ENCODE measurements around the gene DSG1. TPM values are rescaled to one million over a fixed set of nuclear protein-coding genes. Genes with fewer than 3 reads are reported as not detected.

The DSG1 gene
- total RNA-seq, 3 donors from 2014 or later (not counting 1 experiment from before 2014, with no cell fraction given), result not detected

GRCh38 chr18:31354990-31355389 is 37.0 kb downstream of the DSG1 start:
- H3K9me3 Mint-ChIP-seq, result peaks cover 0 to 2% of the 10 kb centered on the region in 2 donors
- no peaks in the 10 kb centered on the region for H3K36me3 ChIP-seq (ENCODE audit: control insufficient read depth, insufficient read depth, low read length)
- H3K4me3 ChIP-seq (ENCODE audit: low read length), result no peak overlapping the region
- ATAC-seq, result no peak
- no peak overlapping the region for H3K4me3 Mint-ChIP-seq
- no peak overlapping the region for H3K27ac Mint-ChIP-seq
- no peak overlapping the region for H3K27ac ChIP-seq (ENCODE audit: low read length)
- no peaks in the 10 kb centered on the region for H3K27me3 ChIP-seq (ENCODE audit: control insufficient read depth, insufficient read depth, low read length)
- intact Hi-C loops (cut with micrococcal nuclease), result no loop called here
- DNase-seq, result no peak
- no peaks in the 10 kb centered on the region for H3K36me3 Mint-ChIP-seq
- no peaks in the 10 kb centered on the region for H3K4me1 ChIP-seq (ENCODE audit: control insufficient read depth, insufficient read depth, low read length)
- TF ChIP-seq, protein P1, sequence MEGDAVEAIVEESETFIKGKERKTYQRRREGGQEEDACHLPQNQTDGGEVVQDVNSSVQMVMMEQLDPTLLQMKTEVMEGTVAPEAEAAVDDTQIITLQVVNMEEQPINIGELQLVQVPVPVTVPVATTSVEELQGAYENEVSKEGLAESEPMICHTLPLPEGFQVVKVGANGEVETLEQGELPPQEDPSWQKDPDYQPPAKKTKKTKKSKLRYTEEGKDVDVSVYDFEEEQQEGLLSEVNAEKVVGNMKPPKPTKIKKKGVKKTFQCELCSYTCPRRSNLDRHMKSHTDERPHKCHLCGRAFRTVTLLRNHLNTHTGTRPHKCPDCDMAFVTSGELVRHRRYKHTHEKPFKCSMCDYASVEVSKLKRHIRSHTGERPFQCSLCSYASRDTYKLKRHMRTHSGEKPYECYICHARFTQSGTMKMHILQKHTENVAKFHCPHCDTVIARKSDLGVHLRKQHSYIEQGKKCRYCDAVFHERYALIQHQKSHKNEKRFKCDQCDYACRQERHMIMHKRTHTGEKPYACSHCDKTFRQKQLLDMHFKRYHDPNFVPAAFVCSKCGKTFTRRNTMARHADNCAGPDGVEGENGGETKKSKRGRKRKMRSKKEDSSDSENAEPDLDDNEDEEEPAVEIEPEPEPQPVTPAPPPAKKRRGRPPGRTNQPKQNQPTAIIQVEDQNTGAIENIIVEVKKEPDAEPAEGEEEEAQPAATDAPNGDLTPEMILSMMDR (IDR thresholded peaks at IDR 0.05), result no peak
- no peaks in the 10 kb centered on the region for H3K4me1 Mint-ChIP-seq
- 92% methylated on average over 8 of the region's 8 CpGs for WGBS (ENCODE audit: insufficient coverage)
- H3K9me3 ChIP-seq (ENCODE audit: control insufficient read depth, insufficient read depth, low read length), result peaks cover 6% of the 10 kb centered on the region
- H3K27me3 Mint-ChIP-seq (ENCODE audit: low read depth in 2 of 2), result no peaks in the 10 kb centered on the region

DNA sequence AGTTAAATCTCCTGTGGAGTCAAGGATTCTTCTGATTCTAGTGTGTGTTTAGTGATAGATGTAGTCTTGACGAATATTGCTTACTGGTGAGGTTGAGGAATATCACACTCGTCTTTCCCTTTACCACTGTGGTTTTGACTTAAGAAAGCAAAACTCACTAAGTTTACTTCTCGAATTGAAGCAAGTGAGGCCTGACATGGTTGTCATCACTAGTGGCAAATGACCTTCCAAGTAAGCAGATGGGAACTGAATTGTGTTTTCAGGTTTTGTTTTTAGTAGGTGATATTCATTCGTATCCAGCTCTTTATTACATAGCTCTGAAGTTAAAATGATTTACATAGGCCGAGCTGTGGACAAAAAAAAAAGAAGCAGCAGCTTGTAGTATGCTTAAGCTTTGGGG is 38.1 kb downstream of the DSG1 start:
- no peaks in the 10 kb centered on the region for H3K36me3 ChIP-seq (ENCODE audit: control insufficient read depth, insufficient read depth, low read length)
- no peak overlapping the region for H3K27ac Mint-ChIP-seq
- TF ChIP-seq, protein P1 (IDR thresholded peaks at IDR 0.05), result no peak
- no peak overlapping the region for H3K27ac ChIP-seq (ENCODE audit: low read length)
- no peak overlapping the region for H3K4me3 ChIP-seq (ENCODE audit: low read length)
- intact Hi-C loops (cut with micrococcal nuclease), result no loop called here
- 87% methylated on average over 4 of the region's 5 CpGs for WGBS (ENCODE audit: insufficient coverage)
- no peak overlapping the region for H3K4me3 Mint-ChIP-seq
- no peaks in the 10 kb centered on the region for H3K4me1 ChIP-seq (ENCODE audit: control insufficient read depth, insufficient read depth, low read length)
- no peaks in the 10 kb centered on the region for H3K27me3 Mint-ChIP-seq (ENCODE audit: low read depth in 2 of 2)
- H3K4me1 Mint-ChIP-seq, result no peaks in the 10 kb centered on the region
- H3K36me3 Mint-ChIP-seq, result no peaks in the 10 kb centered on the region
- DNase-seq (no peak), ATAC-seq (no peak)
- peaks cover 0 to 2% of the 10 kb centered on the region in 2 donors for H3K9me3 Mint-ChIP-seq
- H3K9me3 ChIP-seq (ENCODE audit: control insufficient read depth, insufficient read depth, low read length), result peaks cover 6% of the 10 kb centered on the region
- no peaks in the 10 kb centered on the region for H3K27me3 ChIP-seq (ENCODE audit: control insufficient read depth, insufficient read depth, low read length)

- Mint-ChIP-seq H3K27me3 (ENCODE audit: low read depth in 2 of 2) (no peaks in the 10 kb centered on the region), H3K9me3 (peaks cover 8 to 11% of the 10 kb centered on the region in 2 donors), H3K4me3 (no peak overlapping the region), H3K36me3 (no peaks in the 10 kb centered on the region), H3K27ac (no peak overlapping the region), H3K4me1 (no peaks in the 10 kb centered on the region)
- H3K9me3 ChIP-seq (ENCODE audit: control insufficient read depth, insufficient read depth, low read length), result no peaks in the 10 kb centered on the region
- no peak overlapping the region for H3K4me3 ChIP-seq (ENCODE audit: low read length)
- DNase-seq (no peak), ATAC-seq (no peak)
- no peaks in the 10 kb centered on the region for H3K27me3 ChIP-seq (ENCODE audit: control insufficient read depth, insufficient read depth, low read length)
- no peaks in the 10 kb centered on the region for H3K4me1 ChIP-seq (ENCODE audit: control insufficient read depth, insufficient read depth, low read length)
- intact Hi-C loops (cut with micrococcal nuclease), result no loop called here
- WGBS (ENCODE audit: insufficient coverage), result 84% methylated on average over 4 of the region's 4 CpGs
- H3K27ac ChIP-seq (ENCODE audit: low read length), result no peak overlapping the region
- no peaks in the 10 kb centered on the region for H3K36me3 ChIP-seq (ENCODE audit: control insufficient read depth, insufficient read depth, low read length)
- TF ChIP-seq, protein P1 (IDR thresholded peaks at IDR 0.05), result no peak
Measured at GRCh38 chr18:31364190-31364589, 46.2 kb downstream of the DSG1 start.

GRCh38 chr18:31369478-31369877 is 51.5 kb downstream of the DSG1 start:
- Histone ChIP-seq H3K4me3 (ENCODE audit: low read length) (no peak overlapping the region), H3K9me3 (ENCODE audit: control insufficient read depth, insufficient read depth, low read length) (no peaks in the 10 kb centered on the region), H3K27ac (ENCODE audit: low read length) (no peak overlapping the region), H3K4me1 (ENCODE audit: control insufficient read depth, insufficient read depth, low read length) (no peaks in the 10 kb centered on the region), H3K27me3 (ENCODE audit: control insufficient read depth, insufficient read depth, low read length) (no peaks in the 10 kb centered on the region), H3K36me3 (ENCODE audit: control insufficient read depth, insufficient read depth, low read length) (no peaks in the 10 kb centered on the region)
- H3K36me3 Mint-ChIP-seq, result no peaks in the 10 kb centered on the region
- H3K4me3 Mint-ChIP-seq, result no peak overlapping the region
- DNase-seq, result no peak
- peaks cover 0 to 2% of the 10 kb centered on the region in 2 donors for H3K27me3 Mint-ChIP-seq (ENCODE audit: low read depth in 2 of 2)
- no peak for ATAC-seq
- intact Hi-C loops (cut with micrococcal nuclease), result no loop called here
- H3K9me3 Mint-ChIP-seq, result peaks cover 2 to 3% of the 10 kb centered on the region in 2 donors
- TF ChIP-seq, protein P1 (IDR thresholded peaks at IDR 0.05), result no peak
- no peak overlapping the region for H3K27ac Mint-ChIP-seq
- H3K4me1 Mint-ChIP-seq, result no peaks in the 10 kb centered on the region
